Urinary bladder (tissue), 4 donors: Measurements from ENCODE around the gene BTBD2. TPM values are rescaled to one million over a fixed set of nuclear protein-coding genes. Genes with fewer than 3 reads are reported as not detected.
"Not testable (repeated sequence)": the region's sequence is repeated elsewhere in the genome, so short reads cannot be mapped to it uniquely, and the experiment has no call there.

Experiments used
- DNase-seq: peaks from one replicate; pipeline ENCODE4 v3.0.0-alpha.2; 2015; ENCODE audit errors: extremely low spot score
- H3K27ac ChIP-seq: one replicate; pipeline ENCODE4 v1.5.1; 2013; ENCODE audit warnings: low read depth, mild to moderate bottlenecking, moderate library complexity
- H3K36me3 ChIP-seq: one replicate; pipeline ENCODE4 v1.6.1; 2013; ENCODE audit warnings: mild to moderate bottlenecking, moderate library complexity; ENCODE audit not compliant: insufficient read depth
- H3K4me1 ChIP-seq: one replicate; pipeline ENCODE4 v1.6.1; 2013; ENCODE audit warnings: mild to moderate bottlenecking, moderate library complexity; ENCODE audit not compliant: insufficient read depth
- H3K4me3 ChIP-seq: one replicate; pipeline ENCODE4 v1.5.1; 2013; ENCODE audit warnings: low read depth, low read length
- WGBS: extraction: QIAGEN DNeasy Blood & Tissue Kit; methylation state at CpG from one replicate; pipeline ENCODE4 v1.1.7; 2013; 5-methylcytosine and 5-hydroxymethylcytosine counted together
- polyA plus RNA-seq: library from polyadenylated mRNA; stranded (reverse); fragments of 200-250 nt; gene quantifications from one replicate; pipeline ENCODE4 v1.2.3, GENCODE V29; 2013
- total RNA-seq: library from RNA; depleted of rRNA; stranded (reverse); fragments of >200 nt; gene quantifications from one replicate; pipeline ENCODE4 v1.2.3, GENCODE V29; 2014
- donor health status: healthy with polysubstance abuse.
- donor health status: healthy.

Gene BTBD2
- total and polyA plus RNA-seq, 2 donors = 38.0 to 83.0 TPM

- DNase-seq = no peak
- no peak overlapping the region for H3K27ac ChIP-seq
- no peaks in the 10 kb centered on the region for H3K4me1 ChIP-seq
- 94% methylated on average over 52 of the region's 52 CpGs for WGBS
- no peaks in the 10 kb centered on the region for H3K36me3 ChIP-seq
- no peak overlapping the region for H3K4me3 ChIP-seq
These were observed 16.5 kb downstream of the BTBD2 start for GRCh38 chr19:1998712-1999708.

DNA sequence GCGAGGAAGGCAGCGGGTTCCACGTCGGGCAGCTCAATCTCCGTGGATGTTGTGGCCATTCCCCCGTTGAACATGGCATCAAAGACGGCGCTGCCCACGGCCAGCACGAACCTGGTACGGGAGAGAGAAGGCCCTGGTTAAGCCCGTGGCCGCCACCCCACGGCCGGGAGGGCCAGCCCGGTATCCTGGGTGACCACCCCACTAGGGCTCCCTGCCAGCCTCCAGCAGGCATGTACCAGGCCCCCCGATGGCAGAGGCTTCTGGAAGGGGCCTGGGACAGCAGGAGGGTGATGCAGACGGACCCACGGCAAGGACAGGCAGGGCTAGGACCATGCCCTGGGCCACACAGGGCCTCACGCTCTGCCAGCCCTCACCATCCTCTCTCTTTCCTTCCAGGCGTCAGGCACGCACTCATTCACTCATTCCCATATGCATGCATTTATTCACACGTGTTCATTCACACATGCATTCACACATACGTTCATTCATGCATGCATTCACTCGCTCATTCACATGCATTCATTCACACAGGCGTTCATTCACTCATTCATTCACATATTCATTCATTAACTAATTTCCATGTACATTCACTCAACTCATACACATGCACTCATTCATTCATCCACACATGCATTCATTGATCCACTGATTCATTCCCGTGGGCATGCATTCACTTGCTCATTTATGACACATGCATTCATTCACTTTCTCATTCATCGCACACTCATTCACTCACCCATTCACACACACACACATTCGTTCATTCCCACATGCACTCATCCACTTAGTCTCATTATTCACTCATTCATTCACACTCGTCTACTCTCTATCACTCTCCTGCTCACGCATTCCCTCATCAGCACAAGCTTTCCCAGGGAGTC is 17.9 kb downstream of the BTBD2 start:
- no peak for DNase-seq
- H3K4me3 ChIP-seq = no peak overlapping the region
- no peaks in the 10 kb centered on the region for H3K36me3 ChIP-seq
- no peaks in the 10 kb centered on the region for H3K4me1 ChIP-seq
- no peak overlapping the region for H3K27ac ChIP-seq
- WGBS = 94% methylated on average over 31 of the region's 31 CpGs

- no peak for DNase-seq
- 89% methylated on average over 44 of the region's 44 CpGs for whole genome bisulfite sequencing
- Histone ChIP-seq H3K4me1 (no peaks in the 10 kb centered on the region), H3K4me3 (no peak overlapping the region), H3K36me3 (peaks cover 4% of the 10 kb centered on the region), H3K27ac (no peak overlapping the region)
These were observed 22.7 kb downstream of the BTBD2 start for GRCh38 chr19:1992759-1993260.

DNA sequence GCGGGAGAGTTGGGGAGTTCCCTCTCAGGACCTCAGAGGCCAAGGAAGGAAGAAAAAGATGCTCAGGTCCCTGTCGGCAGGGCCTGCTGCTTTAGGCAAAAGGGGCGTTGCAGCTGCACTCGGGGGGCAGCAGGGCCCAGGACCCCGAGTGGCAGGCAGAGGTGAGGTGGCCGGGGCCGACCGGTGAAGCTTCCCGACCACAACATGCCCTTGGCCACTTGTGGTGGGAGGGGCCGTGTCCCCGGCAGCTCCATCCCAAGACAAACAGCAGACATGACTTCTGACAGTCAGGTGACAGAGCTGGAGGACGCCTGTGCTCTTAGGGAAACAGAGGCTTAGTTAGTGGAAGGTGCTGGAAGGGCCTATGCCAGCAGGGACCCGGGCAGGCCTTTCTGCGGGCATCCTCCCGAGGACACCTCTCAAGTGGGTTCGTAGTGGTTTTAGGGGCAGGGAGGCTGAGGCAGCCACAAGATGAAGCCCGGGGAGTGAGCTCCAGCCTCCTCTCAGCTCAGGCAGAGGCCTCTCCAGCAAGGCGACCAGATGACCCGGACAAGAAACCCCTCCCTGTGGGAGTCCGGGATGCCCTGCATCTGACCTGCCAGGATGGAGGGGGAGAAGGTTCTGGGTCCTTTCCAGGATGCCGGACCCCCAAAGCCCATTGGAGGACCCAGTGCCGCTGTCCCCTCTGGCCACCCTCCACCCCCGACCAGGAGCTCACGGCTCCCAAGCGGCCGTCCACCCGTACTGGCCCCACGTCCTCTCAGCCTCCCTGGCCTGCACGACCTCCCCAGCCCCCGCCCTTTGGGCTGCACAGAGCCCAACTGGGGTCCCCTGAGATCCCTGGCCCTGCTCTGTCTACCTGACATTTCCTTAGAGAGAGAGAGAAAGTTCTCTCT is 24.2 kb downstream of the BTBD2 start:
- 93% methylated on average over 30 of the region's 30 CpGs for WGBS
- DNase-seq = no peak
- Histone ChIP-seq H3K27ac (no peak overlapping the region), H3K4me3 (no peak overlapping the region), H3K36me3 (peaks cover 6% of the 10 kb centered on the region), H3K4me1 (no peaks in the 10 kb centered on the region)

GRCh38 chr19:1990230-1991017 is 25.1 kb downstream of the BTBD2 start:
- H3K27ac ChIP-seq = no peak overlapping the region
- no peak for DNase-seq
- H3K36me3 ChIP-seq = peaks cover 8% of the 10 kb centered on the region
- no peak overlapping the region for H3K4me3 ChIP-seq
- WGBS = 94% methylated on average over 34 of the region's 34 CpGs
- no peaks in the 10 kb centered on the region for H3K4me1 ChIP-seq

DNA sequence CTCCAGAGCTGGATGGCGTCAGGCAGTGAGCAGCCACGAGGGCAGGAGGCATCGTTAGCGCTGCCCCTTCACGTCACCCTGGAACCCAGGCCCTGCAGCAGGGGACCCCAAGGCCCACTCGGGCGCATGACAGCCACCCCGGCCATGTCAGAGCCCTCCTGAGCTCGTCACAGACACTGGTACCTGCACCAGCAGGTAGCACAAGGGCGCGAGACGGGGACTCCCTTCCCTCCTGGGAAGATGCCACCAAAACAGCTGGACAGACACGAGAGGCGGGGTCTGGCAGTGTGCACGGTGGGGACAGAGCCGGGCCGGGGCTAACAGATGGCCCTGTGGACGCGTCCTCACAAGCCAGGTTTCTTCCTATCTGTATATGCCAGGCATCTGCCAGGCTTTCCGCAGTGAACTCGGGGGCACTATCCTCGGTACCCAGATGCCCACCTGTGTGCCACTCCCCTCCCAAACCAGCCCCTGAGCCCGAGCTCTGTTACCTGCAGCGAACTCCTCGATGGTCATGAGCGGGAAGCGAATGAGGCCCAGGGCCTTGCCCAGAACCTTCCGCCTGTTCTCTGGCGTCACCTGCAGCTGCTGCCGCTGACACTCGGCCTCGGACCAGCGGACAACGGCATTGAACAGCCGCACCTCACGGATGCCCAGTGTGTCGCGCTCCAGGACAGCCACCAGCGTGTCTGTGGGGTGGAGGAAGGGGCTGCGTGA is 25.8 kb downstream of the BTBD2 start:
- H3K27ac ChIP-seq = no peak overlapping the region
- H3K36me3 ChIP-seq = peaks cover 8% of the 10 kb centered on the region
- 91% methylated on average over 40 of the region's 40 CpGs for WGBS
- H3K4me3 ChIP-seq = no peak overlapping the region
- H3K4me1 ChIP-seq = no peaks in the 10 kb centered on the region
- no peak for DNase-seq

DNA sequence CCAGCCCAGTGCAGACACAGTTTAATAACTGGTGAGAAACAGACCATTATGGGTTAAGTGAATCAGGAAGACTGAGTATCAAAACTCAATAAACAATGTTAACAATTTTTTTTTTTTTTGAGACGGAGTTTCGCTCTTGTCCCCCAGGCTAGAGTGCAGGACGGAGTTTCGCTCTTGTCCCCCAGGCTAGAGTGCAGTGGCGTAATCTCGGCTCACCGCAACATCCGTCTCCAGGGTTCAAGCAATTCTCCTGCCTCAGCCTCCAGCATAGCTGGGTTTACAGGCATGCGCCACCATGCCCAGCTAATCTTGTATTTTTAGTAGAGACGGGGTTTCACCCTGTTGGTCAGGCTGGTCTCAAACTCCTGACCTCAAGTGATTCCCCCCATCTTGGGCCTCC is 27.1 kb downstream of the BTBD2 start:
- not testable (repeated sequence) for DNase-seq, H3K27ac ChIP-seq, H3K4me1 ChIP-seq, H3K36me3 ChIP-seq, H3K4me3 ChIP-seq
- 81% methylated on average over 10 of the region's 10 CpGs for WGBS

GRCh38 chr19:1987197-1988187 is 28.0 kb downstream of the BTBD2 start:
- H3K36me3 ChIP-seq = peaks cover 8% of the 10 kb centered on the region
- 83% methylated on average over 42 of the region's 42 CpGs for WGBS
- H3K27ac ChIP-seq = no peak overlapping the region
- no peak for DNase-seq
- no peak overlapping the region for H3K4me3 ChIP-seq
- H3K4me1 ChIP-seq = no peaks in the 10 kb centered on the region

- H3K4me3 ChIP-seq = no peak overlapping the region
- H3K36me3 ChIP-seq = peaks cover 8% of the 10 kb centered on the region
- WGBS = 89% methylated on average over 42 of the region's 42 CpGs
- H3K27ac ChIP-seq = no peak overlapping the region
- no peak for DNase-seq
- H3K4me1 ChIP-seq = no peaks in the 10 kb centered on the region
These were observed 29.0 kb downstream of the BTBD2 start for GRCh38 chr19:1986357-1987162.

DNA sequence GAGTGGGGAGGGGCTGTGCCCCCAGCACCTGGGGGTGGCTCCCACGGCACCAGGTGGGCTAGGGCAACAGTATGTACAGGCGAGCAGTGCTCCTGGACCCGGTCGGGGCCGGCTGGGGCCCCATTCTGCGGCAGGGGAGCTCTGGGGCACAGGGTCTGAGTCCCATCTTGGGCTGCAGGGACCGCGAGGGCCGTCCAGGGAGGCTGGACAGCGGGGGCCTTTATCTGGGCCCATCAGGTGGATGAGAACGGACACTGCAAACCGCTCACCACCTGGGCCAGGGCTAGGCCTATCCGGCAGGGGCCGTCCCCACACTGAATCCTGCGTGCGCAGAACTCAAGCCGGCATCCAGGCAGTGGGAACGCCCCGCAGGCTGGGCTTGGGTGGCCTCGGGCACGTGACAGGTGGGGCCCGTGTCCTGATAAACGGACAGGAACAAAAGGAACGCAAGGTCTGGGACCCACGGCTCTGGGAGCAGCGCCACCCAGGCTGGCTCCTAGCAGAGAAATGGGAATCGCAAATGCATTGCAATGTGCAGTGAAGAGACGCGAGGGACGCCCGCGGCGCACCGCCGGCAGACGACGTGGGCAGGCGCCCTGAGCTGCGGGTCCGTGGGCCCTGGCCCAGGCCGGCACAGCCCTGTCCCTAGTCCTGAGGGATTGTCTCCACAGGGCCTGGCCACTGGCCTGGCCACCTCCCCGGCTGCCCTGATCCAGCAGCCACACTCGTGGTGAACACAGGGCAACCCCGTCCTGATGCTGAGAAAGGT is 29.7 kb downstream of the BTBD2 start:
- Histone ChIP-seq H3K27ac (no peak overlapping the region), H3K36me3 (peaks cover 6% of the 10 kb centered on the region), H3K4me3 (no peak overlapping the region), H3K4me1 (no peaks in the 10 kb centered on the region)
- 87% methylated on average over 44 of the region's 44 CpGs for WGBS
- DNase-seq = no peak
